ENCODE results near the gene NLRP1. TPM values are rescaled to one million over a fixed set of nuclear protein-coding genes. Genes with fewer than 3 reads are reported as not detected.

NLRP1 gene
- total RNA-seq, 1 donor from 2014 or later = 33.2 TPM

DNA sequence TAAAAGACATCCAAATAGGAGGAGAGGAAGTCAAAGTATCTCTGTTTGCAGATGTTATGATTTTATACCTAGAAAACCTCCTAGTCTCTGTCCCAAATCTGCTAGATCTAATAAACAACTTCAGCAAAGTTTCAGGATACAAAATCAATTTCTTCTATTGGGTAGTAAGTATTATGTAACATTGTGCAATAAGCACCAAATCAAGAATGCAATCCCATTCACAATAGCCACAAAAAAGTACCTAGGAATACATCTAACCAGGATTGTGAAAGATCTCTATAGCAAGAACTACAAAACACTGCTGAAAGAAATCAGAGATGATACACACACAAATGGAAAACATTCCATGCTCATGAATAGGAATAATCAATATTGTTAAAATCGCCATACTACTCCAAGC is 13.0 kb downstream of the NLRP1 start:
- Histone ChIP-seq H3K4me3 (no peak overlapping the region), H3K27ac (no peak overlapping the region), H3K36me3 (no peaks in the 10 kb centered on the region), H3K4me1 (no peaks in the 10 kb centered on the region), H3K9me3 (no peaks in the 10 kb centered on the region), H3K27me3 (no peaks in the 10 kb centered on the region)
- ATAC-seq (no peak), DNase-seq (no peak)
- no peak for TF ChIP-seq CTCF (IDR thresholded peaks at IDR 0.05)
- intact Hi-C loops (cut with DNase I) = no loop called here

DNA sequence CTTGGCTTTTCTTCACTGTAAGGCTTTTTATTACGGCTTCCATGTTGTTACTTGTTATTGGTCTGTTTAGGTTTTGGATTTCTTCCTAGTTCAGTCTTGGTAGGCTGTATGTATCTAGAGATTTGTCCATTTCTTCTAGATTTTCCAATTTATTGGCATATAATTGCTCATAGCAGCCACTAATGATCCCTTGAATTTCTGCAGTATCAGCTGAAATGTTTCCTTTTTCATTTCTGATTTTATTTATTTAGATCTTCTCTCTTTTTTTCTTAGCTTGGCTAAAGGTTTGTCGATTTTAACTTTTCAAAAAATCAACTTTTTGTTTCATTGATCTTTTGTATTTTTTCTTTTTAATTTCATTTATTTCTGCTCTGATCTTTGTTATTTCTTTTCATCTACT is 18.5 kb downstream of the NLRP1 start:
- TF ChIP-seq CTCF (IDR thresholded peaks at IDR 0.05) = no peak
- Histone ChIP-seq H3K4me1 (no peaks in the 10 kb centered on the region), H3K27me3 (no peaks in the 10 kb centered on the region), H3K27ac (no peak overlapping the region), H3K36me3 (peaks cover 2% of the 10 kb centered on the region), H3K9me3 (no peaks in the 10 kb centered on the region), H3K4me3 (no peak overlapping the region)
- no peak for ATAC-seq
- DNase-seq = no peak
- intact Hi-C loops (cut with DNase I) = no loop called here

- no peak overlapping the region for H3K27ac ChIP-seq
- no peak for ATAC-seq
Measured at GRCh38 chr17:5563456-5563855, 20.9 kb downstream of the NLRP1 start.

DNA sequence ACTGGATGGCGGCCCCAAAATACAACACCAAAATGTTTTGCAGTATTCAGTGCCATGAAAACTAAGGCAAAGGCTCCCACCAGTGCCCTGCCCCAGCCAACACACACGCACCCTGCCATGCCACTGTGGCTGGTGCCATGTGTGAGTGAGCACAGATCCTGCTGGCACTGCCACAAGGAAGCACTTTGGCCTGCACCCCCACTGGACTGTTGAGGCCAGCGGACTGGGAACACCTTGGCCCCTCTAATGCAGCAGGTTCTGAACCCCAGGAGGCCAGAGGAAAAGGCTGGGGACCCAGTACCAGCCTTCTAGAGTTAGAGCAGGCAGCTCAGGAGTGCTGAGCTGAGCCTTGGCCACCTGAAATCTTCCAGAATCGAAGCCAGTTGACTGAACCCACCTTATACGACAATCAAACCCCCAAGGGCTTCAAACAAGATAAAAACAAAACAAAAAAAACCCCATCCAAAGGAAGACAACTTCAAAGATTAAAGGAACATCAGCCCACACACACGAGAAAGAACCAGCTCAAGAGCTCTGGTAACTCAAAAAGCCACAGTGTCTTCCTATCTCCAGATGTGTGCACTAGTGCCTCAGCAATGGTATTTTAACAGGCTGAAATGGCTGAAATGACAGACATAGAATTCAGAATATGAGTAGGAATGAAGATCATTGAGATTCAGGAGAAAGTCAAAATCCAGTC is 21.5 kb downstream of the NLRP1 start:
- peaks cover 30% of the 10 kb centered on the region for H3K36me3 ChIP-seq
- no peak overlapping the region for H3K27ac ChIP-seq
- no peak overlapping the region for H3K4me3 ChIP-seq
- TF ChIP-seq CTCF (IDR thresholded peaks at IDR 0.05) = no peak
- no peaks in the 10 kb centered on the region for H3K9me3 ChIP-seq
- no peak for DNase-seq
- no peak for ATAC-seq
- intact Hi-C loops (cut with DNase I) = no loop called here
- H3K27me3 ChIP-seq = no peaks in the 10 kb centered on the region
- H3K4me1 ChIP-seq = no peaks in the 10 kb centered on the region

More at GRCh38 chr17:5563456-5563855, 20.9 kb downstream of the NLRP1 start:
- no peak for TF ChIP-seq CTCF (IDR thresholded peaks at IDR 0.05)
- Histone ChIP-seq H3K36me3 (peaks cover 25% of the 10 kb centered on the region), H3K9me3 (no peaks in the 10 kb centered on the region), H3K27me3 (no peaks in the 10 kb centered on the region), H3K4me1 (no peaks in the 10 kb centered on the region), H3K4me3 (no peak overlapping the region)
- intact Hi-C loops (cut with DNase I) = no loop called here
- no peak for DNase-seq

GRCh38 chr17:5561736-5562571 is 22.4 kb downstream of the NLRP1 start:
- H3K4me3 ChIP-seq = no peak overlapping the region
- peaks cover 34% of the 10 kb centered on the region for H3K36me3 ChIP-seq
- TF ChIP-seq CTCF (IDR thresholded peaks at IDR 0.05) = no peak
- H3K27me3 ChIP-seq = no peaks in the 10 kb centered on the region
- ATAC-seq (no peak), DNase-seq (no peak)
- no peak overlapping the region for H3K27ac ChIP-seq
- no peaks in the 10 kb centered on the region for H3K9me3 ChIP-seq
- intact Hi-C loops (cut with DNase I) = no loop called here
- H3K4me1 ChIP-seq = no peaks in the 10 kb centered on the region

Data from upper lobe of right lung (tissue), 1 donor.